ENCODE measurements around the gene BSG. TPM values are rescaled to one million over a fixed set of nuclear protein-coding genes. Genes with fewer than 3 reads are reported as not detected.

BSG gene
- total RNA-seq, 4 donors from 2014 or later, result 305 to 380 (median 364) TPM

- no peak overlapping the region for H3K27ac ChIP-seq
- no peak for DNase-seq
- no peak for ATAC-seq
- peaks cover 22 to 45% of the 10 kb centered on the region in 2 donors for H3K4me1 ChIP-seq
- in situ Hi-C loops (cut with MboI; ENCODE audit: low sequenced_read_pairs in 4 of 4), result no loop called here
- peaks cover 0 to 40% of the 10 kb centered on the region in 2 donors for H3K36me3 ChIP-seq
- intact Hi-C loops (cut with DNase I; ENCODE audit: low total_unique reads), result loop anchor here (5.0 kb wide), 1 partner anchor 437 kb away; no protein-coding TSS in a partner anchor
- no peaks in the 10 kb centered on the region for H3K27me3 ChIP-seq
- no peaks in the 10 kb centered on the region for H3K9me3 ChIP-seq
- TF ChIP-seq POLR2A (IDR thresholded peaks at IDR 0.05), result no peak
- no peak for TF ChIP-seq CTCF (IDR thresholded peaks at IDR 0.05 in 4 of 5, conservative IDR thresholded peaks at IDR 0.05 in 1 of 5)
- no peak overlapping the region for H3K4me3 ChIP-seq
These were observed 8.0 kb downstream of the BSG start for GRCh38 chr19:580274-580835.

GRCh38 chr19:581399-582111, 9.2 kb downstream of the BSG start:
- Histone ChIP-seq H3K27me3 (no peaks in the 10 kb centered on the region), H3K36me3 (peaks cover 0 to 40% of the 10 kb centered on the region in 2 donors), H3K27ac (no peak overlapping the region), H3K9me3 (no peaks in the 10 kb centered on the region), H3K4me1 (peaks cover 16 to 33% of the 10 kb centered on the region in 2 donors), H3K4me3 (no peak overlapping the region)
- in situ Hi-C loops (cut with MboI; ENCODE audit: low sequenced_read_pairs in 4 of 4), result no loop called here
- no peak for ATAC-seq
- TF ChIP-seq POLR2A (IDR thresholded peaks at IDR 0.05) (no peak), CTCF (IDR thresholded peaks at IDR 0.05 in 4 of 5, conservative IDR thresholded peaks at IDR 0.05 in 1 of 5) (no peak)
- DNase-seq, result no peak
- intact Hi-C loops (cut with DNase I; ENCODE audit: low total_unique reads), result loop anchor here (5.0 kb wide), 1 partner anchor 436 kb away; no protein-coding TSS in a partner anchor

- ATAC-seq, result no peak
- Histone ChIP-seq H3K4me3 (no peak overlapping the region), H3K4me1 (peaks cover 8 to 22% of the 10 kb centered on the region in 2 donors), H3K27me3 (no peaks in the 10 kb centered on the region), H3K9me3 (no peaks in the 10 kb centered on the region), H3K27ac (no peak overlapping the region), H3K36me3 (peaks cover 0 to 40% of the 10 kb centered on the region in 2 donors)
- TF ChIP-seq POLR2A (IDR thresholded peaks at IDR 0.05), result no peak
- TF ChIP-seq CTCF (IDR thresholded peaks at IDR 0.05 in 4 of 5, conservative IDR thresholded peaks at IDR 0.05 in 1 of 5), result no peak
- intact Hi-C loops (cut with DNase I; ENCODE audit: low total_unique reads) (loop anchor here (5.0 kb wide), 1 partner anchor 435 kb away; no protein-coding TSS in a partner anchor), in situ Hi-C loops (cut with MboI; ENCODE audit: low sequenced_read_pairs in 4 of 4) (no loop called here)
- DNase-seq, result no peak
These were observed 10.3 kb downstream of the BSG start for GRCh38 chr19:582497-583197.

GRCh38 chr19:583198-583967, 11.0 kb downstream of the BSG start:
- no peak for TF ChIP-seq CTCF (IDR thresholded peaks at IDR 0.05 in 4 of 5, conservative IDR thresholded peaks at IDR 0.05 in 1 of 5)
- no peak for TF ChIP-seq POLR2A (IDR thresholded peaks at IDR 0.05)
- ATAC-seq (no peak), DNase-seq (no peak)
- Histone ChIP-seq H3K4me3 (no peak overlapping the region), H3K4me1 (peaks cover under 1 to 15% of the 10 kb centered on the region in 2 donors), H3K27ac (no peak overlapping the region), H3K36me3 (peaks cover 0 to 40% of the 10 kb centered on the region in 2 donors), H3K9me3 (no peaks in the 10 kb centered on the region), H3K27me3 (peaks cover 6 to 7% (median 6%) of the 10 kb centered on the region in 3 donors)
- in situ Hi-C loops (cut with MboI; ENCODE audit: low sequenced_read_pairs in 4 of 4) (no loop called here), intact Hi-C loops (cut with DNase I; ENCODE audit: low total_unique reads) (loop anchor here (5.0 kb wide), 1 partner anchor 434 kb away; no protein-coding TSS in a partner anchor)
